ENCODE measurements around the gene NDUFS7. TPM values are rescaled to one million over a fixed set of nuclear protein-coding genes. Genes with fewer than 3 reads are reported as not detected.

NDUFS7 gene
- total and polyA plus RNA-seq, 9 of the 15 experiments (the other 6 are each of a cell fraction or from before 2014, with no cell fraction given) = 6.0 to 271 (median 60.6) TPM

DNA sequence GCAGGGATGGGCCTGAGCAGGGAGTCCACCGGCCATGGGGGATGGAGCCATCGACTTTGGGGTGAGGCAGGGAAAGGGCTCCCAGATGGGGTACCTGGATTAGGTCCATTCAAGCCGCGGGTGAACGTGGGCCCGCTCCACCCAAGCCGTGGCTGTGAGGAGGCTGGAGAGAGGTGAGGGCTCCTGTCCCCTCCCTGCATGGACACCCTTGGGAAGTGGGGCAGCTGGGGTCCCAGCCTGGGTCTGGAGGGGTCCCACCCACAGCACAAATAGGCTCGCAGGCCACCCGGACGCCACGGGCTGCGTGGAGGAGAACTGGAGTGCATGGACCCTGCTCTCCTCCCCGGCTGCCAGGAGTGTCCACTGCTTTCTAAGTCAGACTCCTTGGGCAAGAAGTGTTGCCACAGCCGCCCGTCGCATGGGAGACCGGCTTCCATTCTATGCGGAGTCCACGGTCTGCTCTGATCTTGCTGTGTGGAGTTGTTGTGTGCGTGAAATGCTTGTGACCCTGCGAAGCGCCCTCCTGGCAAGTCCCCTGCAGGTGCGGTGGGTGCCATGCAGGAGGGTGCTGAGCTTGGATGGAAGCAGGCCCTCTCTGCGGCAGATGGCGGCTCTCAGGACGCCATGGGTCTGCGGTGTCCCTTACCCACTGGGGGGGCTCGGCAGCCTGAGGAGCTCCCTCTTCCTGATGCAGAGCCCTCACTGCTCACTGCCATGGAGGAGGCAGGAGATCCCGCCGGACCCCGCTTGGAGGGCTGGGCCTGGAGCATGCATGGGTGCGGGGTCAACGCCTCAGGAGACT, 25.7 kb downstream of the NDUFS7 start:
- WGBS (ENCODE audit: insufficient coverage, low coverage, missing lambda C conversion rate) = 46% methylated on average over 29 of the region's 33 CpGs
- Histone ChIP-seq H3K9me1 (ENCODE audit: control insufficient read depth, insufficient read depth, low read length) (peaks cover 17% of the 10 kb centered on the region), H2AFZ (ENCODE audit: low read depth, low read length) (no peak overlapping the region), H3K36me3 (ENCODE audit: control insufficient read depth, insufficient read depth, low read length) (peaks cover 57% of the 10 kb centered on the region; the same call in 2 of the 3 replicates), H3K4me2 (ENCODE audit: insufficient read depth, low read length) (peak overlapping the region; percentile 84), H3K9ac (ENCODE audit: insufficient read depth in 1 of 2, low read depth in 2 of 2, low read length in 2 of 2) (peak overlapping the region; percentile 93 to 98), H3K4me1 (replicated peaks in 1 of 2; ENCODE audit: control insufficient read depth in 2 of 2, insufficient read depth in 2 of 2, low read length in 2 of 2) (peaks cover 23 to 74% of the 10 kb centered on the region in 2 experiments), H3K9me3 (replicated peaks; ENCODE audit: control insufficient read depth, insufficient read depth, low read depth, low read length) (no peaks in the 10 kb centered on the region), H3K27me3 (ENCODE audit: control insufficient read depth in 2 of 2, insufficient read depth in 2 of 2, low read length in 2 of 2) (no peaks in the 10 kb centered on the region), H3K4me3 (peak overlapping the region; percentile 99), H4K20me1 (replicated peaks; ENCODE audit: control insufficient read depth, insufficient read depth, low read length) (peaks cover 48% of the 10 kb centered on the region), H3K79me2 (ENCODE audit: control insufficient read depth, insufficient read depth, low read length) (peaks cover 69% of the 10 kb centered on the region), H3K27ac (ENCODE audit: extremely low read depth, low read depth, low read length) (peak overlapping the region; percentile 99)
- no peak for ATAC-seq
- DNase-seq (ENCODE audit: extremely low read depth in 1 of 4, low spot score in 3 of 4) = no peak
- no TSS peak for BruUV-seq (replicated peaks)
- CTCF ChIA-PET (ENCODE audit: low intra/inter-chr PET ratio) = no interaction called here
- in situ Hi-C loops (cut with MboI) (no loop called here), intact Hi-C loops (cut with micrococcal nuclease) (no loop called here)
- TF ChIP-seq POLR2G (IDR thresholded peaks at IDR 0.05; ENCODE audit: low read depth, low read length) = peak; percentile 42; the same call in 1 of the 2 replicates
- peak; percentile 32 for TF ChIP-seq CHD1 (IDR thresholded peaks at IDR 0.05; ENCODE audit: low read length)
- peak; percentile 36 for TF ChIP-seq RBFOX2 (IDR thresholded peaks at IDR 0.05; ENCODE audit: low read depth, low read length)
- TF ChIP-seq ZNF431 (CRISPR knock-in tag; IDR thresholded peaks at IDR 0.05) = no peak
- TF ChIP-seq ZNF197 (CRISPR knock-in tag; IDR thresholded peaks at IDR 0.05; ENCODE audit: low read depth) = no peak
- FAIRE-seq = no peak
- POLR2A ChIA-PET = interaction anchor here (0.5 to 1.5 kb wide), 6 partner anchors 27 to 141 kb away, joined by 3 to 4 read pairs (median 3); partner anchors contain the start of genes CIRBP and FAM174C
